H9 (cell line): ENCODE results near the gene FNDC1. TPM values are rescaled to one million over a fixed set of nuclear protein-coding genes. Genes with fewer than 3 reads are reported as not detected.

Experiments used
- DNase-seq: peaks from one replicate; pipeline ENCODE4 v3.0.0-alpha.2; 2017
- H2AFZ ChIP-seq: one replicate; pipeline ENCODE4 v1.6.1; 2013; ENCODE audit warnings: mild to moderate bottlenecking, low read length, control low read depth, moderate library complexity
- H2AK5ac ChIP-seq: 2 replicates; pipeline ENCODE4 v1.6.1; 2013; ENCODE audit warnings: low read length, control low read depth, mixed read lengths; ENCODE audit not compliant: insufficient read length
- H2BK120ac ChIP-seq: one replicate; pipeline ENCODE4 v1.6.1; 2013; ENCODE audit warnings: low read depth, mild to moderate bottlenecking, low read length, control low read depth, inconsistent platforms; ENCODE audit not compliant: poor library complexity, severe bottlenecking
- H2BK12ac ChIP-seq: 2 replicates; pipeline ENCODE4 v1.6.1; 2013; ENCODE audit warnings: low read length, control low read depth, mixed read lengths, low read depth; ENCODE audit not compliant: insufficient read length
- H2BK15ac ChIP-seq: 2 replicates; pipeline ENCODE4 v1.6.1; 2013; ENCODE audit warnings: low read depth, low read length, control low read depth
- H2BK20ac ChIP-seq: one replicate; pipeline ENCODE4 v1.6.1; 2013; ENCODE audit warnings: low read depth, mild to moderate bottlenecking, low read length, control low read depth, inconsistent platforms; ENCODE audit not compliant: poor library complexity, severe bottlenecking
- H2BK5ac ChIP-seq: 2 replicates; pipeline ENCODE4 v1.6.1; 2013; ENCODE audit warnings: low read length, control low read depth, mixed read lengths; ENCODE audit not compliant: insufficient read length
- H3K14ac ChIP-seq: 2 replicates; pipeline ENCODE4 v1.6.1; 2013; ENCODE audit warnings: low read length, control low read depth; ENCODE audit not compliant: insufficient read depth
- H3K18ac ChIP-seq: 2 replicates; pipeline ENCODE4 v1.6.1; 2013; ENCODE audit warnings: low read depth, mild to moderate bottlenecking, mixed read lengths, low read length, control low read depth; ENCODE audit not compliant: insufficient read length
- H3K23ac ChIP-seq: 2 replicates; pipeline ENCODE4 v1.6.1; 2013; ENCODE audit warnings: low read length, control low read depth, mixed read lengths, low read depth; ENCODE audit not compliant: insufficient read length
- H3K23me2 ChIP-seq: 2 replicates; pipeline ENCODE4 v1.6.1; 2013; ENCODE audit warnings: low read depth, mild to moderate bottlenecking, mixed read lengths, low read length, control low read depth; ENCODE audit not compliant: insufficient read length, poor library complexity, severe bottlenecking
- H3K27ac ChIP-seq: 2 replicates; pipeline ENCODE4 v1.5.1; 2013; ENCODE audit warnings: low read length, control low read depth, mixed read lengths, low read depth; ENCODE audit not compliant: insufficient read length
- H3K27me3 ChIP-seq: 2 replicates; pipeline ENCODE4 v1.6.1; 2013; ENCODE audit warnings: low read length, control low read depth, inconsistent platforms; ENCODE audit not compliant: insufficient read depth
- H3K4ac ChIP-seq: 2 replicates; pipeline ENCODE4 v1.6.1; 2013; ENCODE audit warnings: low read depth, mild to moderate bottlenecking, control low read depth, inconsistent platforms, low read length, moderate library complexity
- H3K4me1 ChIP-seq: 2 replicates; pipeline ENCODE4 v1.6.1; 2013; ENCODE audit warnings: low read length, control low read depth, inconsistent platforms; ENCODE audit not compliant: insufficient read depth
- H3K4me2 ChIP-seq: 2 replicates; pipeline ENCODE4 v1.6.1; 2013; ENCODE audit warnings: low read length, control low read depth, mixed read lengths; ENCODE audit not compliant: insufficient read length, insufficient read depth
- H3K56ac ChIP-seq: 2 replicates; pipeline ENCODE4 v1.6.1; 2013; ENCODE audit warnings: low read depth, mild to moderate bottlenecking, mixed read lengths, low read length, control low read depth; ENCODE audit not compliant: insufficient read length
- H3K79me1 ChIP-seq: 2 replicates; pipeline ENCODE4 v1.6.1; 2013; ENCODE audit warnings: low read depth, mild to moderate bottlenecking, moderate library complexity, low read length, control low read depth, inconsistent platforms; ENCODE audit not compliant: insufficient read depth, poor library complexity, severe bottlenecking
- H3K79me2 ChIP-seq: 2 replicates; pipeline ENCODE4 v1.6.1; 2013; ENCODE audit warnings: low read length, control low read depth, inconsistent platforms; ENCODE audit not compliant: insufficient read depth
- H3K9ac ChIP-seq: 2 replicates; pipeline ENCODE4 v1.6.1; 2013; ENCODE audit warnings: low read length, control low read depth, mixed read lengths; ENCODE audit not compliant: insufficient read length; ENCODE audit errors: extremely low read depth
- H3K9me3 ChIP-seq: one replicate; pipeline ENCODE4 v1.6.1; 2013; ENCODE audit warnings: low read depth, low read length, inconsistent platforms; ENCODE audit not compliant: control insufficient read depth
- H3T11ph ChIP-seq: one replicate; pipeline ENCODE4 v1.6.1; 2013; ENCODE audit warnings: mild to moderate bottlenecking, low read length, control low read depth, inconsistent platforms
- H4K20me1 ChIP-seq: one replicate; pipeline ENCODE4 v1.6.1; 2013; ENCODE audit not compliant: control insufficient read depth, insufficient read length, insufficient read depth
- H4K5ac ChIP-seq: 2 replicates; pipeline ENCODE4 v1.6.1; 2013; ENCODE audit warnings: low read depth, mild to moderate bottlenecking, mixed read lengths, low read length, control low read depth; ENCODE audit not compliant: insufficient read length
- H4K8ac ChIP-seq: replicated peaks from 2 replicates; pipeline ENCODE4 v1.6.1; 2013; ENCODE audit warnings: low read length, control low read depth, mixed read lengths, low read depth; ENCODE audit not compliant: insufficient read length
- H4K91ac ChIP-seq: 2 replicates; pipeline ENCODE4 v1.6.1; 2013; ENCODE audit warnings: low read depth, mild to moderate bottlenecking, moderate library complexity, mixed read lengths, low read length, control low read depth; ENCODE audit not compliant: insufficient read length
- H3K27ac Mint-ChIP-seq, 3 experiments: 2 replicates in 2 of 3; 3 replicates in 1 of 3; pipeline ENCODE4 v1.8.0; 2020 to 2021; ENCODE audit warnings: mixed read lengths in 3 of 3, mild to moderate bottlenecking in 1 of 3, moderate library complexity in 1 of 3
- H3K27me3 Mint-ChIP-seq: 2 replicates; pipeline ENCODE4 v1.8.0; 2021; ENCODE audit warnings: low read depth, mild to moderate bottlenecking, moderate library complexity, mixed read lengths
- H3K36me3 Mint-ChIP-seq, 3 experiments: 2 replicates in 2 of 3; 3 replicates in 1 of 3; pipeline ENCODE4 v1.8.0; 2020 to 2021; ENCODE audit warnings: low read depth in 3 of 3, mixed read lengths in 3 of 3; ENCODE audit not compliant: insufficient read depth in 1 of 3
- H3K4me1 Mint-ChIP-seq, 2 experiments: 2 replicates each; pipeline ENCODE4 v1.8.0; 2020; ENCODE audit warnings: mixed read lengths in 2 of 2
- H3K4me3 Mint-ChIP-seq, 2 experiments: 2 replicates in 1 of 2; 3 replicates in 1 of 2; pipeline ENCODE4 v1.8.0; 2020 to 2021; ENCODE audit warnings: mild to moderate bottlenecking in 2 of 2, mixed read lengths in 2 of 2, moderate library complexity in 1 of 2
- H3K9me3 Mint-ChIP-seq, 2 experiments: 2 replicates in 1 of 2; 3 replicates in 1 of 2; pipeline ENCODE4 v1.8.0; 2020; ENCODE audit warnings: mild to moderate bottlenecking in 2 of 2, mixed read lengths in 2 of 2, moderate library complexity in 1 of 2
- CTCF ChIP-seq: fragments of 200-600 bp; sonication (generic); conservative IDR thresholded peaks from 3 replicates; pipeline ENCODE4 v1.8.0; 2021; ENCODE audit warnings: antibody characterized with exemption, mild to moderate bottlenecking
- WGBS: extraction: QIAGEN DNeasy Blood & Tissue Kit; methylation state at CpG from one replicate; pipeline ENCODE4 v1.1.7; 2013; ENCODE audit warnings: missing lambda C conversion rate, low lambda C conversion rate, mixed read lengths; ENCODE audit not compliant: insufficient read length; ENCODE audit errors: extremely low coverage; 5-methylcytosine and 5-hydroxymethylcytosine counted together
- total RNA-seq: library from RNA; stranded (reverse); gene quantifications from 2 replicates; pipeline ENCODE4 v1.2.1, GENCODE V29; 2021

FNDC1 gene
- total RNA-seq, 1 experiment from 2014 or later: 0.24 TPM

- no peak overlapping the region for H3K18ac ChIP-seq
- H2AK5ac ChIP-seq: no peak overlapping the region
- H3K56ac ChIP-seq: no peak overlapping the region
- no peaks in the 10 kb centered on the region for H4K20me1 ChIP-seq
- Mint-ChIP-seq H3K4me3 (no peak overlapping the region), H3K36me3 (peaks cover 2 to 5% (median 3%) of the 10 kb centered on the region in 3 experiments; a peak in 3 of 7 replicates), H3K9me3 (peaks cover 21 to 23% of the 10 kb centered on the region in 2 experiments), H3K27ac (no peak overlapping the region), H3K27me3 (peaks cover 8% of the 10 kb centered on the region), H3K4me1 (no peaks in the 10 kb centered on the region)
- no peak overlapping the region for H2BK5ac ChIP-seq
- no peaks in the 10 kb centered on the region for H3K4me1 ChIP-seq
- no peak overlapping the region for H3K4me2 ChIP-seq
- DNase-seq: no peak
- no peak overlapping the region for H2BK20ac ChIP-seq
- no CpG with 5 or more reads among the region's 2 CpGs for WGBS
- TF ChIP-seq CTCF: no peak
- no peak overlapping the region for H4K5ac ChIP-seq
- H3K14ac ChIP-seq: no peak overlapping the region
- H3K79me2 ChIP-seq: no peaks in the 10 kb centered on the region
- no peak overlapping the region for H2BK12ac ChIP-seq
- no peaks in the 10 kb centered on the region for H3K23me2 ChIP-seq
- H2BK15ac ChIP-seq: no peak overlapping the region
- H3K9me3 ChIP-seq: peaks cover 4% of the 10 kb centered on the region
- no peak overlapping the region for H3K27ac ChIP-seq
- H4K91ac ChIP-seq: no peak overlapping the region
- H2BK120ac ChIP-seq: no peak overlapping the region
- no peaks in the 10 kb centered on the region for H3K27me3 ChIP-seq
- no peak overlapping the region for H4K8ac ChIP-seq
- H3T11ph ChIP-seq: no peak overlapping the region
- H3K79me1 ChIP-seq: no peaks in the 10 kb centered on the region
- H3K9ac ChIP-seq: no peak overlapping the region
- no peak overlapping the region for H3K4ac ChIP-seq
- H3K23ac ChIP-seq: no peak overlapping the region
- no peak overlapping the region for H2AFZ ChIP-seq
Observed at GRCh38 chr6:159155679-159156078, 13.5 kb upstream of the FNDC1 start.
